Uterus (tissue), 4 donors: ENCODE data around the gene DLGAP3. TPM values are rescaled to one million over a fixed set of nuclear protein-coding genes. Genes with fewer than 3 reads are reported as not detected.
"Not testable (repeated sequence)": the region's sequence is repeated elsewhere in the genome, so short reads cannot be mapped to it uniquely, and the experiment has no call there.

ENCODE experiments used
- DNase-seq, 2 donors: peaks; one replicate each; pipeline ENCODE4 v3.0.0-alpha.2; 2019 to 2020
- H3K27ac ChIP-seq, 2 donors: fragments of 200-600 bp; sonication (generic); 1 replicate in 1 of 2; 2 replicates in 1 of 2; pipeline ENCODE4 v1.5.1; 2016 to 2018
- H3K27me3 ChIP-seq, 2 donors: fragments of 200-600 bp; sonication (generic); one replicate each; pipeline ENCODE4 v1.5.1; 2018 to 2019; ENCODE audit warnings: control low read depth in 1 of 2
- H3K36me3 ChIP-seq, 2 donors: fragments of 200-600 bp; sonication (generic); one replicate each; pipeline ENCODE4 v1.5.1; 2019; ENCODE audit warnings: control low read depth in 1 of 2
- H3K4me1 ChIP-seq, 2 donors: fragments of 200-600 bp; sonication (generic); one replicate each; pipeline ENCODE4 v1.5.1; 2018 to 2019; ENCODE audit warnings: control low read depth in 1 of 2
- H3K4me3 ChIP-seq, 2 donors: fragments of 200-600 bp; sonication (generic); 1 replicate in 1 of 2; 2 replicates in 1 of 2; pipeline ENCODE4 v1.5.1; 2018 to 2019; ENCODE audit warnings: mild to moderate bottlenecking in 1 of 2
- H3K9me3 ChIP-seq, 2 donors: fragments of 200-600 bp; sonication (generic); one replicate each; pipeline ENCODE4 v1.5.1; 2019; ENCODE audit warnings: control low read depth in 1 of 2
- CTCF ChIP-seq, 4 experiments: fragments of 200-600 bp in 2 of 4; fragments of 450-650 bp in 2 of 4; sonication (generic) in 2 of 4; IDR thresholded peaks; one replicate each; pipeline ENCODE4 v1.5.1; 2016 to 2019; ENCODE audit warnings: antibody characterized with exemption in 4 of 4, mild to moderate bottlenecking in 2 of 4, moderate library complexity in 1 of 4
- POLR2A ChIP-seq, 2 donors: fragments of 450-650 bp; IDR thresholded peaks; one replicate each; pipeline ENCODE4 v1.6.1; 2016; ENCODE audit warnings: antibody characterized with exemption in 2 of 2, mild to moderate bottlenecking in 1 of 2, moderate library complexity in 1 of 2
- intact Hi-C: fragments of 100-400 bp; cut with DNase I; formaldehyde crosslinking; loops from one replicate; pipeline ENCODE4 v1.15.1; 2023; ENCODE audit warnings: low total_unique reads
- total RNA-seq, 4 donors: library from RNA; depleted of rRNA in 3 of 4; stranded (reverse); fragments of >200 nt in 3 of 4; gene quantifications; one replicate each; pipeline versions ENCODE4 v1.1.0 to v1.2.4, GENCODE V29; 2014 to 2023
- donor health status: DM: yes; HTN: yes; CAD: no.

The DLGAP3 gene
- total RNA-seq, 4 donors from 2014 or later = 0.14 TPM; not detected in 3

GRCh38 chr1:34970829-34971228 is 41.4 kb upstream of the DLGAP3 start:
- DNase-seq = no peak
- H3K4me1 ChIP-seq = no peaks in the 10 kb centered on the region
- TF ChIP-seq POLR2A (IDR thresholded peaks at IDR 0.05) (no peak), CTCF (IDR thresholded peaks at IDR 0.05) (no peak)
- no peaks in the 10 kb centered on the region for H3K36me3 ChIP-seq
- no peaks in the 10 kb centered on the region for H3K27me3 ChIP-seq
- H3K4me3 ChIP-seq = no peak overlapping the region
- intact Hi-C loops = no loop called here
- H3K9me3 ChIP-seq = no peaks in the 10 kb centered on the region
- H3K27ac ChIP-seq = no peak overlapping the region

- Histone ChIP-seq H3K27ac (no peak overlapping the region), H3K4me1 (no peaks in the 10 kb centered on the region), H3K36me3 (no peaks in the 10 kb centered on the region), H3K9me3 (no peaks in the 10 kb centered on the region), H3K4me3 (no peak overlapping the region), H3K27me3 (no peaks in the 10 kb centered on the region)
- intact Hi-C loops = no loop called here
- TF ChIP-seq POLR2A (IDR thresholded peaks at IDR 0.05) (no peak), CTCF (IDR thresholded peaks at IDR 0.05) (no peak)
- no peak for DNase-seq
Measured at GRCh38 chr1:34970220-34970735, 40.8 kb upstream of the DLGAP3 start.

- H3K27me3 ChIP-seq, H3K36me3 ChIP-seq, DNase-seq, H3K4me1 ChIP-seq, intact Hi-C loops, H3K4me3 ChIP-seq, H3K27ac ChIP-seq, H3K9me3 ChIP-seq: not testable (repeated sequence)
Measured at GRCh38 chr1:34968297-34968696, 38.8 kb upstream of the DLGAP3 start.

- DNase-seq, H3K27ac ChIP-seq, H3K9me3 ChIP-seq, H3K4me3 ChIP-seq, intact Hi-C loops, H3K4me1 ChIP-seq, H3K27me3 ChIP-seq, H3K36me3 ChIP-seq: not testable (repeated sequence)
Measured at GRCh38 chr1:34967672-34968071, 38.2 kb upstream of the DLGAP3 start.

GRCh38 chr1:34965597-34965996 is 36.1 kb upstream of the DLGAP3 start:
- H3K27me3 ChIP-seq = no peaks in the 10 kb centered on the region
- intact Hi-C loops = no loop called here
- H3K27ac ChIP-seq = no peak overlapping the region
- TF ChIP-seq POLR2A (IDR thresholded peaks at IDR 0.05) = no peak
- TF ChIP-seq CTCF (IDR thresholded peaks at IDR 0.05) = no peak
- H3K36me3 ChIP-seq = no peaks in the 10 kb centered on the region
- H3K4me3 ChIP-seq = no peak overlapping the region
- DNase-seq = no peak
- H3K4me1 ChIP-seq = no peaks in the 10 kb centered on the region
- H3K9me3 ChIP-seq = no peaks in the 10 kb centered on the region

- Histone ChIP-seq H3K4me3 (no peak overlapping the region), H3K9me3 (no peaks in the 10 kb centered on the region), H3K27me3 (no peaks in the 10 kb centered on the region), H3K4me1 (no peaks in the 10 kb centered on the region), H3K36me3 (no peaks in the 10 kb centered on the region), H3K27ac (no peak overlapping the region)
- no peak for DNase-seq
- TF ChIP-seq POLR2A (IDR thresholded peaks at IDR 0.05) = no peak
- TF ChIP-seq CTCF (IDR thresholded peaks at IDR 0.05) = no peak
- intact Hi-C loops = no loop called here
Measured at GRCh38 chr1:34950428-34950827, 21.0 kb upstream of the DLGAP3 start.

GRCh38 chr1:34948739-34949138 is 19.3 kb upstream of the DLGAP3 start:
- H3K9me3 ChIP-seq, DNase-seq: not testable (repeated sequence)

GRCh38 chr1:34947641-34948314 is 18.3 kb upstream of the DLGAP3 start:
- DNase-seq, H3K9me3 ChIP-seq, H3K4me3 ChIP-seq, H3K27me3 ChIP-seq, H3K4me1 ChIP-seq, intact Hi-C loops, H3K27ac ChIP-seq, H3K36me3 ChIP-seq: not testable (repeated sequence)

More at GRCh38 chr1:34948739-34949138, 19.3 kb upstream of the DLGAP3 start:
- H3K4me3 ChIP-seq, H3K27ac ChIP-seq, intact Hi-C loops, H3K4me1 ChIP-seq, H3K27me3 ChIP-seq, H3K36me3 ChIP-seq: not testable (repeated sequence)
